GM18907 (cell line): Measurements from ENCODE around the gene CNMD.
"Not testable (repeated sequence)": the region's sequence is repeated elsewhere in the genome, so short reads cannot be mapped to it uniquely, and the experiment has no call there.

Experiments used
- ATAC-seq: cut with Tn5 transposase; IDR thresholded peaks from one replicate; pipeline ENCODE4 v1.9.1; 2021; ENCODE audit warnings: mild to moderate bottlenecking, moderate library complexity; ENCODE audit not compliant: unreplicated experiment

CNMD gene

GRCh38 chr13:52746141-52746540 lies 6.5 kb upstream of the CNMD start:
- ATAC-seq, result no peak

GRCh38 chr13:52744842-52745375 lies 5.3 kb upstream of the CNMD start:
- ATAC-seq, result no peak

GRCh38 chr13:52743988-52744387 lies 4.4 kb upstream of the CNMD start:
- ATAC-seq, result no peak

GRCh38 chr13:52743569-52743968 lies 3.9 kb upstream of the CNMD start:
- no peak for ATAC-seq

GRCh38 chr13:52738719-52739467 lies 727 bp downstream of the CNMD start:
- ATAC-seq, result peak; percentile 69

GRCh38 chr13:52737965-52738364 lies 1.7 kb downstream of the CNMD start:
- no peak for ATAC-seq

- no peak for ATAC-seq
These were observed 2.2 kb downstream of the CNMD start for GRCh38 chr13:52737451-52737850.

- ATAC-seq, result no peak
These were observed 2.7 kb downstream of the CNMD start for GRCh38 chr13:52736891-52737290.

GRCh38 chr13:52734075-52734623 lies 5.5 kb downstream of the CNMD start:
- ATAC-seq, result no peak

- ATAC-seq, result no peak
These were observed 13.4 kb downstream of the CNMD start for GRCh38 chr13:52726258-52726657.

- ATAC-seq, result no peak
These were observed 14.3 kb downstream of the CNMD start for GRCh38 chr13:52725302-52725701.

GRCh38 chr13:52723181-52723580 lies 16.4 kb downstream of the CNMD start:
- no peak for ATAC-seq

- ATAC-seq, result not testable (repeated sequence)
These were observed 18.3 kb downstream of the CNMD start for GRCh38 chr13:52721356-52721755.

GRCh38 chr13:52720904-52721303 lies 18.7 kb downstream of the CNMD start:
- not testable (repeated sequence) for ATAC-seq

- no peak for ATAC-seq
These were observed 25.7 kb downstream of the CNMD start for GRCh38 chr13:52713894-52714293.

- no peak for ATAC-seq
These were observed 27.2 kb downstream of the CNMD start for GRCh38 chr13:52712385-52712784.

GRCh38 chr13:52711286-52711685 lies 28.3 kb downstream of the CNMD start:
- no peak for ATAC-seq

GRCh38 chr13:52708266-52708665 lies 31.4 kb downstream of the CNMD start:
- ATAC-seq, result not testable (repeated sequence)

GRCh38 chr13:52707375-52707774 lies 32.2 kb downstream of the CNMD start:
- ATAC-seq, result no peak

GRCh38 chr13:52706081-52706480 lies 33.5 kb downstream of the CNMD start:
- no peak for ATAC-seq

- no peak for ATAC-seq
These were observed 36.1 kb downstream of the CNMD start for GRCh38 chr13:52703482-52703881.

GRCh38 chr13:52701728-52702465 lies 37.7 kb downstream of the CNMD start:
- ATAC-seq, result no peak
